Stimulated activated CD8-positive, alpha-beta memory T cell treated with anti-CD3 and anti-CD28 coated beads, Interleukin-4, amount 100 ng/mL, for 24 hours (primary cell): Measurements from ENCODE around the gene ZBTB7B.

Experiments used
- DNase-seq: peaks from one replicate; pipeline ENCODE4 v3.0.0-alpha.2; 2020; ENCODE audit warnings: low read depth

The ZBTB7B gene

GRCh38 chr1:155003766-155004351 lies 1.3 kb downstream of the ZBTB7B start:
- DNase-seq = no peak

- no peak for DNase-seq
These were observed 1.9 kb downstream of the ZBTB7B start for GRCh38 chr1:155004352-155005075.

GRCh38 chr1:155005076-155006011 lies 2.7 kb downstream of the ZBTB7B start:
- no peak for DNase-seq

GRCh38 chr1:155006601-155007101 lies 4.0 kb downstream of the ZBTB7B start:
- DNase-seq = no peak

GRCh38 chr1:155007251-155007828 lies 4.7 kb downstream of the ZBTB7B start:
- no peak for DNase-seq

GRCh38 chr1:155008015-155008941 lies 5.7 kb downstream of the ZBTB7B start:
- DNase-seq = no peak

- no peak for DNase-seq
These were observed 6.7 kb downstream of the ZBTB7B start for GRCh38 chr1:155009221-155009711.

- no peak for DNase-seq
These were observed 7.1 kb downstream of the ZBTB7B start for GRCh38 chr1:155009742-155010141.

GRCh38 chr1:155010211-155010918 lies 7.8 kb downstream of the ZBTB7B start:
- no peak for DNase-seq

GRCh38 chr1:155011004-155011416 lies 8.4 kb downstream of the ZBTB7B start:
- DNase-seq = no peak

- no peak for DNase-seq
These were observed 8.9 kb downstream of the ZBTB7B start for GRCh38 chr1:155011437-155012025.

GRCh38 chr1:155012026-155012546 lies 9.5 kb downstream of the ZBTB7B start:
- no peak for DNase-seq

- DNase-seq = no peak
These were observed 10.4 kb downstream of the ZBTB7B start for GRCh38 chr1:155012776-155013602.

GRCh38 chr1:155013632-155014031 lies 11.0 kb downstream of the ZBTB7B start:
- no peak for DNase-seq

- no peak for DNase-seq
These were observed 12.3 kb downstream of the ZBTB7B start for GRCh38 chr1:155014709-155015508.

- no peak for DNase-seq
These were observed 13.1 kb downstream of the ZBTB7B start for GRCh38 chr1:155015527-155016230.

GRCh38 chr1:155016231-155016831 lies 13.7 kb downstream of the ZBTB7B start:
- no peak for DNase-seq
